GM19324 (cell line): ENCODE data around the gene GARIN5A.

ENCODE experiments used
- ATAC-seq: cut with Tn5 transposase; IDR thresholded peaks from one replicate; pipeline ENCODE4 v1.9.1; 2021; ENCODE audit warnings: mild to moderate bottlenecking, moderate library complexity; ENCODE audit not compliant: unreplicated experiment, low FRiP score

Gene GARIN5A

GRCh38 chr19:50437862-50438449 lies 38.7 kb downstream of the GARIN5A start:
- no peak for ATAC-seq

- no peak for ATAC-seq
Measured at GRCh38 chr19:50435627-50436026, 41.0 kb downstream of the GARIN5A start.

GRCh38 chr19:50435221-50435620 lies 41.4 kb downstream of the GARIN5A start:
- ATAC-seq = no peak

GRCh38 chr19:50434525-50434924 lies 42.1 kb downstream of the GARIN5A start:
- ATAC-seq = no peak

- ATAC-seq = no peak
Measured at GRCh38 chr19:50433201-50434180, 43.2 kb downstream of the GARIN5A start.

- no peak for ATAC-seq
Measured at GRCh38 chr19:50432221-50433028, 44.2 kb downstream of the GARIN5A start, which contains the start of gene MYBPC2. TSS of gene MYBPC2 (plus strand) at chr19:50432892. CDS start at chr19:50432954, 62 bp downstream.

GRCh38 chr19:50431343-50432220 lies 45.1 kb downstream of the GARIN5A start:
- ATAC-seq = peak; percentile 73

GRCh38 chr19:50430888-50431342 lies 45.7 kb downstream of the GARIN5A start:
- ATAC-seq = no peak

- ATAC-seq = no peak
Measured at GRCh38 chr19:50428772-50429463, 47.7 kb downstream of the GARIN5A start.

- ATAC-seq = no peak
Measured at GRCh38 chr19:50427997-50428425, 48.6 kb downstream of the GARIN5A start.

GRCh38 chr19:50427318-50427925 lies 49.2 kb downstream of the GARIN5A start:
- no peak for ATAC-seq

GRCh38 chr19:50425581-50425980 lies 51.1 kb downstream of the GARIN5A start:
- ATAC-seq = no peak

GRCh38 chr19:50423279-50424113 lies 53.2 kb downstream of the GARIN5A start:
- ATAC-seq = no peak

GRCh38 chr19:50422397-50423278 lies 54.0 kb downstream of the GARIN5A start:
- no peak for ATAC-seq

- ATAC-seq = no peak
Measured at GRCh38 chr19:50420808-50421207, 55.8 kb downstream of the GARIN5A start.

GRCh38 chr19:50420127-50420526 lies 56.5 kb downstream of the GARIN5A start:
- ATAC-seq = no peak

GRCh38 chr19:50419580-50420035 lies 57.0 kb downstream of the GARIN5A start:
- no peak for ATAC-seq
